K562 (cell line): ENCODE results near the gene TARS2. TPM values are rescaled to one million over a fixed set of nuclear protein-coding genes. Genes with fewer than 3 reads are reported as not detected.

Experiments used
- EHMT2 ChIP-seq: fragments of 450-650 bp; IDR thresholded peaks from 2 replicates; pipeline ENCODE4 v1.6.1; 2018; ENCODE audit warnings: antibody characterized with exemption
- HNRNPK ChIP-seq: fragments of 200-400 bp; formaldehyde crosslinking; IDR thresholded peaks from one replicate; pipeline ENCODE4 v1.6.1; 2018; ENCODE audit warnings: mild to moderate bottlenecking, low read depth, low read length; ENCODE audit not compliant: poor library complexity, severe bottlenecking
- KLF13 ChIP-seq: fragments of 450-650 bp; IDR thresholded peaks from 2 replicates; pipeline ENCODE4 v1.6.1; 2016; ENCODE audit warnings: missing genetic modification characterization, low read depth, mild to moderate bottlenecking, missing compliant biosample characterization, moderate library complexity, borderline replicate concordance
- NCOA1 ChIP-seq: fragments of 450-650 bp; IDR thresholded peaks from 2 replicates; pipeline ENCODE4 v1.6.1; 2016; ENCODE audit warnings: low read depth
- PHTF2 ChIP-seq: fragments of 250-450 bp; sonication (Bioruptor Pico); IDR thresholded peaks from 2 replicates; pipeline ENCODE4 v1.5.0; 2021; ENCODE audit warnings: mild to moderate bottlenecking
- RBM22 ChIP-seq: fragments of 200-400 bp; formaldehyde crosslinking; IDR thresholded peaks from 2 replicates; pipeline ENCODE4 v1.6.1; 2018; ENCODE audit warnings: low read length, low read depth; ENCODE audit not compliant: poor library complexity, severe bottlenecking
- SMAD4 ChIP-seq: fragments of 250-450 bp; sonication (Bioruptor Pico); conservative IDR thresholded peaks from 2 replicates; pipeline ENCODE4 v1.8.0; 2021; ENCODE audit warnings: inconsistent platforms, mild to moderate bottlenecking, moderate library complexity
- ZFP36 ChIP-seq: fragments of 150-350 bp; IDR thresholded peaks from 2 replicates; pipeline ENCODE4 v1.6.1; 2018; ENCODE audit warnings: low read length, low read depth; ENCODE audit not compliant: partially characterized antibody
- ZNF124 ChIP-seq: sonication (generic); formaldehyde crosslinking; IDR thresholded peaks from 2 replicates; pipeline ENCODE4 v1.8.1; 2022; ENCODE audit warnings: missing genetic modification reagents
- ZNF263 ChIP-seq: sonication (generic); formaldehyde crosslinking; IDR thresholded peaks from 2 replicates; pipeline ENCODE4 v1.8.0; 2022; ENCODE audit warnings: mild to moderate bottlenecking, missing genetic modification reagents, borderline replicate concordance
- ZNF41 ChIP-seq: fragments of 250-450 bp; sonication (Bioruptor Pico); conservative IDR thresholded peaks from 2 replicates; pipeline ENCODE4 v1.4.0; 2020; ENCODE audit warnings: mild to moderate bottlenecking
- ZNF589 ChIP-seq: fragments of 200-800 bp; sonication (Bioruptor generic); IDR thresholded peaks from 2 replicates; pipeline ENCODE4 v1.6.1; 2016; ENCODE audit warnings: low read depth, missing genetic modification characterization, missing compliant biosample characterization
- polyA plus RNA-seq, 8 experiments: library from polyadenylated mRNA; depleted of rRNA in 4 of 8; stranded (reverse) in 5 of 8; unstranded in 3 of 8; fragments of >200 nt; fragmentation: Nextera tagmentation in 2 of 8; fragmentation: Illumina TruSeq in 1 of 8; extraction: Ambion mirVana in 2 of 8; extraction: Trizol in 1 of 8; gene quantifications; 2 replicates each; pipeline versions ENCODE4 v1.2.1 to v1.2.3, GENCODE V29; 2011 to 2014; ENCODE audit warnings: inconsistent platforms in 1 of 8, missing spikeins in 1 of 8
- total RNA-seq, 7 experiments: library from RNA; depleted of rRNA in 6 of 7; stranded (reverse); fragments of >200 nt in 6 of 7; fragmentation: Illumina TruSeq in 2 of 7; extraction: Trizol in 2 of 7; gene quantifications; 2 replicates each; pipeline versions ENCODE4 v1.2.1 to v1.2.3, GENCODE V29; 2011 to 2021; ENCODE audit warnings: low replicate concordance in 1 of 7
- TF ChIP-seq, protein P1 (sequence below): fragments of 250-450 bp; sonication (Bioruptor Pico); IDR thresholded peaks from 2 replicates; pipeline ENCODE4 v1.4.0; 2020
- TF ChIP-seq, protein P2 (sequence below): sonication (generic); formaldehyde crosslinking; IDR thresholded peaks from 2 replicates; pipeline ENCODE4 v1.5.0; 2020; ENCODE audit warnings: missing genetic modification reagents
- TF ChIP-seq, protein P3 (sequence below), 2 experiments: fragments of 150-350 bp in 1 of 2; IDR thresholded peaks; 2 replicates each; pipeline ENCODE4 v1.6.1; 2012 to 2016; ENCODE audit warnings: low read depth in 2 of 2, low read length in 2 of 2, mild to moderate bottlenecking in 1 of 2, moderate library complexity in 1 of 2
- TF ChIP-seq, protein P4 (sequence below), 2 experiments: fragments of 250-450 bp in 1 of 2; fragments of 450-650 bp in 1 of 2; sonication (Bioruptor Pico) in 1 of 2; IDR thresholded peaks; 2 replicates each; pipeline versions ENCODE4 v1.6.1 to v1.8.0; 2016 to 2021; ENCODE audit warnings: mild to moderate bottlenecking in 2 of 2, moderate library complexity in 2 of 2, missing compliant biosample characterization in 1 of 2, missing genetic modification characterization in 1 of 2

TARS2 gene
- total and polyA plus RNA-seq, 9 of the 15 experiments (the other 6 are each of a cell fraction or from before 2014, with no cell fraction given) = 17.0 to 64.2 (median 39.4) TPM

DNA sequence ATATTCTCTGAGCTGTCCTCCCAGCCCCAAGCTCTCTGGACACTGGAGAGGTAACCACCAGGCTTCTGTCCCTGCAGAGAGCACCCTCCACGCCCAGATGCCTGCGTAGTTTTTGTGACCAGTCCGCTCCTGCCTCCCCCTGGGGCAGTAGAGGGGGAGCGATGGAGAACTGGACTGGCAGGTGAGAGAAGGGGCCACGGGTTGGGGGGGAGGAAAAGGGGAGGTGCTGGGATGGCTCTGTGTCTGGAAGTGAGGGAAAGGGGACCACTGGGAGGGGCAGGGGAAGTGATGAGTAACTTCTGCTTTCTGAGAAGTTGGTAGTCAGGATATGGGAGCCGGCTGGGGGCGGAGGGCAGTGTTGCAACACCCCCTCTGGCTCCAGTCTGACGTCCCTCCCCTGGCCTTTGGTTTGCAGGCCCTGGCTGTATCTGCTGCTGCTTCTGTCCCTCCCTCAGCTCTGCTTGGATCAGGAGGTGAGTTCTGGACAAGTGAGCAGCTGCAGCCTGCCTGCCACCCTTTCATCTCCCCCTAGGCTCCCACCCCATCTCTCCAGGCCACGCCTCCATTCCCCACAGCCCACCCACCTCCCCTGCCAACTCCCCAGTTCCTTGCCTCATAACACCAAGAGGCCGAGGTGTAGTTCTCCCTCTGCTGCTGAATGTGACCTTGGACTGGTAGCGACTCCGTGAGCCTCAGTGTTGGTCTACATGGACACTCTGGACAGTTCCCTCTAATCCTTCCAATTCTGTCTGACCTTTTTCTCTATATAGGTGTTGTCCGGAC, 65.1 kb downstream of the TARS2 start (continued):
- TF ChIP-seq ZNF41 (CRISPR knock-in tag) = no peak
- TF ChIP-seq, protein P1, sequence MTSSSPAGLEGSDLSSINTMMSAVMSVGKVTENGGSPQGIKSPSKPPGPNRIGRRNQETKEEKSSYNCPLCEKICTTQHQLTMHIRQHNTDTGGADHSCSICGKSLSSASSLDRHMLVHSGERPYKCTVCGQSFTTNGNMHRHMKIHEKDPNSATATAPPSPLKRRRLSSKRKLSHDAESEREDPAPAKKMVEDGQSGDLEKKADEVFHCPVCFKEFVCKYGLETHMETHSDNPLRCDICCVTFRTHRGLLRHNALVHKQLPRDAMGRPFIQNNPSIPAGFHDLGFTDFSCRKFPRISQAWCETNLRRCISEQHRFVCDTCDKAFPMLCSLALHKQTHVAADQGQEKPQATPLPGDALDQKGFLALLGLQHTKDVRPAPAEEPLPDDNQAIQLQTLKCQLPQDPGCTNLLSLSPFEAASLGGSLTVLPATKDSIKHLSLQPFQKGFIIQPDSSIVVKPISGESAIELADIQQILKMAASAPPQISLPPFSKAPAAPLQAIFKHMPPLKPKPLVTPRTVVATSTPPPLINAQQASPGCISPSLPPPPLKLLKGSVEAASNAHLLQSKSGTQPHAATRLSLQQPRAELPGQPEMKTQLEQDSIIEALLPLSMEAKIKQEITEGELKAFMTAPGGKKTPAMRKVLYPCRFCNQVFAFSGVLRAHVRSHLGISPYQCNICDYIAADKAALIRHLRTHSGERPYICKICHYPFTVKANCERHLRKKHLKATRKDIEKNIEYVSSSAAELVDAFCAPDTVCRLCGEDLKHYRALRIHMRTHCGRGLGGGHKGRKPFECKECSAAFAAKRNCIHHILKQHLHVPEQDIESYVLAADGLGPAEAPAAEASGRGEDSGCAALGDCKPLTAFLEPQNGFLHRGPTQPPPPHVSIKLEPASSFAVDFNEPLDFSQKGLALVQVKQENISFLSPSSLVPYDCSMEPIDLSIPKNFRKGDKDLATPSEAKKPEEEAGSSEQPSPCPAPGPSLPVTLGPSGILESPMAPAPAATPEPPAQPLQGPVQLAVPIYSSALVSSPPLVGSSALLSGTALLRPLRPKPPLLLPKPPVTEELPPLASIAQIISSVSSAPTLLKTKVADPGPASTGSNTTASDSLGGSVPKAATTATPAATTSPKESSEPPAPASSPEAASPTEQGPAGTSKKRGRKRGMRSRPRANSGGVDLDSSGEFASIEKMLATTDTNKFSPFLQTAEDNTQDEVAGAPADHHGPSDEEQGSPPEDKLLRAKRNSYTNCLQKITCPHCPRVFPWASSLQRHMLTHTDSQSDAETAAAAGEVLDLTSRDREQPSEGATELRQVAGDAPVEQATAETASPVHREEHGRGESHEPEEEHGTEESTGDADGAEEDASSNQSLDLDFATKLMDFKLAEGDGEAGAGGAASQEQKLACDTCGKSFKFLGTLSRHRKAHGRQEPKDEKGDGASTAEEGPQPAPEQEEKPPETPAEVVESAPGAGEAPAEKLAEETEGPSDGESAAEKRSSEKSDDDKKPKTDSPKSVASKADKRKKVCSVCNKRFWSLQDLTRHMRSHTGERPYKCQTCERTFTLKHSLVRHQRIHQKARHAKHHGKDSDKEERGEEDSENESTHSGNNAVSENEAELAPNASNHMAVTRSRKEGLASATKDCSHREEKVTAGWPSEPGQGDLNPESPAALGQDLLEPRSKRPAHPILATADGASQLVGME = no peak
- TF ChIP-seq ZNF589 (CRISPR knock-in tag) = no peak
- TF ChIP-seq ZNF263 (CRISPR knock-in tag) = no peak
- TF ChIP-seq, protein P2, sequence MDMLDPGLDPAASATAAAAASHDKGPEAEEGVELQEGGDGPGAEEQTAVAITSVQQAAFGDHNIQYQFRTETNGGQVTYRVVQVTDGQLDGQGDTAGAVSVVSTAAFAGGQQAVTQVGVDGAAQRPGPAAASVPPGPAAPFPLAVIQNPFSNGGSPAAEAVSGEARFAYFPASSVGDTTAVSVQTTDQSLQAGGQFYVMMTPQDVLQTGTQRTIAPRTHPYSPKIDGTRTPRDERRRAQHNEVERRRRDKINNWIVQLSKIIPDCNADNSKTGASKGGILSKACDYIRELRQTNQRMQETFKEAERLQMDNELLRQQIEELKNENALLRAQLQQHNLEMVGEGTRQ = no peak
- TF ChIP-seq PHTF2 (CRISPR knock-in tag) = no peak
- TF ChIP-seq, protein P3, sequence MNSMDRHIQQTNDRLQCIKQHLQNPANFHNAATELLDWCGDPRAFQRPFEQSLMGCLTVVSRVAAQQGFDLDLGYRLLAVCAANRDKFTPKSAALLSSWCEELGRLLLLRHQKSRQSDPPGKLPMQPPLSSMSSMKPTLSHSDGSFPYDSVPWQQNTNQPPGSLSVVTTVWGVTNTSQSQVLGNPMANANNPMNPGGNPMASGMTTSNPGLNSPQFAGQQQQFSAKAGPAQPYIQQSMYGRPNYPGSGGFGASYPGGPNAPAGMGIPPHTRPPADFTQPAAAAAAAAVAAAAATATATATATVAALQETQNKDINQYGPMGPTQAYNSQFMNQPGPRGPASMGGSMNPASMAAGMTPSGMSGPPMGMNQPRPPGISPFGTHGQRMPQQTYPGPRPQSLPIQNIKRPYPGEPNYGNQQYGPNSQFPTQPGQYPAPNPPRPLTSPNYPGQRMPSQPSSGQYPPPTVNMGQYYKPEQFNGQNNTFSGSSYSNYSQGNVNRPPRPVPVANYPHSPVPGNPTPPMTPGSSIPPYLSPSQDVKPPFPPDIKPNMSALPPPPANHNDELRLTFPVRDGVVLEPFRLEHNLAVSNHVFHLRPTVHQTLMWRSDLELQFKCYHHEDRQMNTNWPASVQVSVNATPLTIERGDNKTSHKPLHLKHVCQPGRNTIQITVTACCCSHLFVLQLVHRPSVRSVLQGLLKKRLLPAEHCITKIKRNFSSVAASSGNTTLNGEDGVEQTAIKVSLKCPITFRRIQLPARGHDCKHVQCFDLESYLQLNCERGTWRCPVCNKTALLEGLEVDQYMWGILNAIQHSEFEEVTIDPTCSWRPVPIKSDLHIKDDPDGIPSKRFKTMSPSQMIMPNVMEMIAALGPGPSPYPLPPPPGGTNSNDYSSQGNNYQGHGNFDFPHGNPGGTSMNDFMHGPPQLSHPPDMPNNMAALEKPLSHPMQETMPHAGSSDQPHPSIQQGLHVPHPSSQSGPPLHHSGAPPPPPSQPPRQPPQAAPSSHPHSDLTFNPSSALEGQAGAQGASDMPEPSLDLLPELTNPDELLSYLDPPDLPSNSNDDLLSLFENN (IDR thresholded peaks at IDR 0.05; ENCODE audit: low read depth in 2 of 2, low read length in 2 of 2) = no peak
- TF ChIP-seq EHMT2 = no peak
- TF ChIP-seq KLF13 (tag) = peak; percentile 47; the same call in 1 of the 2 replicates
- TF ChIP-seq ZFP36 = no peak
- TF ChIP-seq, protein P4, sequence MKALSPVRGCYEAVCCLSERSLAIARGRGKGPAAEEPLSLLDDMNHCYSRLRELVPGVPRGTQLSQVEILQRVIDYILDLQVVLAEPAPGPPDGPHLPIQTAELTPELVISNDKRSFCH (CRISPR knock-in tag; IDR thresholded peaks at IDR 0.05) = no peak
- TF ChIP-seq, protein P4 (tag; IDR thresholded peaks at IDR 0.05) = no peak
- TF ChIP-seq SMAD4 (CRISPR knock-in tag) = peak; percentile 87
- TF ChIP-seq RBM22 = no peak
- TF ChIP-seq HNRNPK = no peak
- no peak for TF ChIP-seq ZNF124
- TF ChIP-seq NCOA1 = peak; percentile 65
